ENCODE measurements around the gene MT1M. TPM values are rescaled to one million over a fixed set of nuclear protein-coding genes. Genes with fewer than 3 reads are reported as not detected.
A peak's percentile ranks its signal among the peaks of the same experiment; 100 is the strongest.

MT1M gene
- total RNA-seq, 3 donors from 2014 or later (not counting 1 experiment from before 2014, with no cell fraction given): not detected

DNA sequence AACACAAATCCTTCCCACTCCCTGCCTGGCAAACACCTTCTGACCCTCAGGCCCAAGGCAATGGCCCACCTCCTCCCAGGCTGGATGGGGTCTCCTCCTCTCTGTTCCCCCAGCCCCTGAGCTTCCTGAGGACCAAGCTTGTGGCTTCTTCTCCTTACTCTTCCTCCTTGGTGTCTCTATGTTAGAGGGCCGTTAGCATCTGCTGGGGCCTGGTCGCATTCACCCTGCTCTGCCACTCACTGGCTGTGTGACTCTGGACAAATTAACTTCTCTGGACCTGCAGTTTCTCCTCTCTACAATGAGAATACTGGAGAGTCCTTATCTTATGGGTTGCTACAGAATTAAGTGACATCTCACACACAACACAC is 24.8 kb upstream of the MT1M start:
- Histone ChIP-seq H3K27ac (ENCODE audit: low read length) (peak overlapping the region; percentile 65), H3K27me3 (ENCODE audit: control insufficient read depth, insufficient read depth, low read length) (no peaks in the 10 kb centered on the region), H3K36me3 (ENCODE audit: control insufficient read depth, insufficient read depth, low read length) (no peaks in the 10 kb centered on the region), H3K9me3 (ENCODE audit: control insufficient read depth, insufficient read depth, low read length) (no peaks in the 10 kb centered on the region), H3K4me1 (ENCODE audit: control insufficient read depth, insufficient read depth, low read length) (peaks cover 47% of the 10 kb centered on the region), H3K4me3 (ENCODE audit: low read length) (peak overlapping the region; percentile 38)
- peak overlapping the region; percentile 89 to 96 for H3K27ac Mint-ChIP-seq
- H3K27me3 Mint-ChIP-seq (ENCODE audit: low read depth in 2 of 2): no peaks in the 10 kb centered on the region
- peak overlapping the region; percentile 95 for H3K4me3 Mint-ChIP-seq
- no peaks in the 10 kb centered on the region for H3K9me3 Mint-ChIP-seq
- ATAC-seq: no peak
- no peak for DNase-seq
- TF ChIP-seq, protein P1, sequence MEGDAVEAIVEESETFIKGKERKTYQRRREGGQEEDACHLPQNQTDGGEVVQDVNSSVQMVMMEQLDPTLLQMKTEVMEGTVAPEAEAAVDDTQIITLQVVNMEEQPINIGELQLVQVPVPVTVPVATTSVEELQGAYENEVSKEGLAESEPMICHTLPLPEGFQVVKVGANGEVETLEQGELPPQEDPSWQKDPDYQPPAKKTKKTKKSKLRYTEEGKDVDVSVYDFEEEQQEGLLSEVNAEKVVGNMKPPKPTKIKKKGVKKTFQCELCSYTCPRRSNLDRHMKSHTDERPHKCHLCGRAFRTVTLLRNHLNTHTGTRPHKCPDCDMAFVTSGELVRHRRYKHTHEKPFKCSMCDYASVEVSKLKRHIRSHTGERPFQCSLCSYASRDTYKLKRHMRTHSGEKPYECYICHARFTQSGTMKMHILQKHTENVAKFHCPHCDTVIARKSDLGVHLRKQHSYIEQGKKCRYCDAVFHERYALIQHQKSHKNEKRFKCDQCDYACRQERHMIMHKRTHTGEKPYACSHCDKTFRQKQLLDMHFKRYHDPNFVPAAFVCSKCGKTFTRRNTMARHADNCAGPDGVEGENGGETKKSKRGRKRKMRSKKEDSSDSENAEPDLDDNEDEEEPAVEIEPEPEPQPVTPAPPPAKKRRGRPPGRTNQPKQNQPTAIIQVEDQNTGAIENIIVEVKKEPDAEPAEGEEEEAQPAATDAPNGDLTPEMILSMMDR (IDR thresholded peaks at IDR 0.05): no peak
- intact Hi-C loops (cut with micrococcal nuclease): loop anchor here (1.0 kb wide), 1 partner anchor 75 kb away; the partner anchor contains the start of gene MT1X
- peaks cover 50 to 51% of the 10 kb centered on the region in 2 donors for H3K4me1 Mint-ChIP-seq
- 79% methylated on average over 2 of the region's 2 CpGs for WGBS (ENCODE audit: insufficient coverage)
- H3K36me3 Mint-ChIP-seq: no peaks in the 10 kb centered on the region

DNA sequence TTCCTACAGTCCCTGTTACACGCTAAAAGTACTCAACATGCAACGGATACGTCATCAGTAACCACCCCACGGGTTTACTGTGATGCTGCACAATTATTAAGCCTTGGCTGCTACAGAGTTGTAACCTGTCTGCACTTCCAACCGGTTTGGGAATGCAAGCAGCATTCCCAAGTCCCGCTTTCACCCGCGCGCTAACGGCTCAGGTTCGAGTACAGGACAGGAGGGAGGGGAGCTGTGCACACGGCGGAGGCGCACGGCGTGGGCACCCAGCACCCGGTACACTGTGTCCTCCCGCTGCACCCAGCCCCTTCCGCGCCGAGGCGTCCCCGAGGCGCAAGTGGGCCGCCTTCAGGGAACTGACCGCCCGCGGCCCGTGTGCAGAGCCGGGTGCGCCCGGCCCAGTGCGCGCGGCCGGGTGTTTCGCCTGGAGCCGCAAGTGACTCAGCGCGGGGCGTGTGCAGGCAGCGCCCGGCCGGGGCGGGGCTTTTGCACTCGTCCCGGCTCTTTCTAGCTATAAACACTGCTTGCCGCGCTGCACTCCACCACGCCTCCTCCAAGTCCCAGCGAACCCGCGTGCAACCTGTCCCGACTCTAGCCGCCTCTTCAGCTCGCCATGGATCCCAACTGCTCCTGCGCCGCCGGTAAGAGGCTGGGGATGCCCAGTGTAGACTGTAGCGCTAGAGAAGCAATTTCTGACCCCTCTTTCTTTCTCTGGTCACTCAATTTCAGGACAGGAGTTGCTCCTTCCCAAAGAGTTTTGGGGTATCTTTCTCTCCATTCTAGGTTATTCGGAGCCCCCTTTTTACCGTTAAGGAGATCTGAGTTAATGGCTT is 24.2 kb upstream of the MT1M start, which contains the start of gene MT2A:
TSS of gene MT2A (plus strand) at position 542 of the 833 bp plus-strand sequence. CDS start at position 614, 72 bp downstream.
- Histone ChIP-seq H3K27ac (ENCODE audit: low read length) (peak within 1 kb of the TSS; percentile 87), H3K9me3 (ENCODE audit: control insufficient read depth, insufficient read depth, low read length) (no peaks in the 10 kb centered on the region), H3K4me3 (ENCODE audit: low read length) (peak within 1 kb of the TSS; percentile 59), H3K27me3 (ENCODE audit: control insufficient read depth, insufficient read depth, low read length) (no peaks in the 10 kb centered on the region), H3K4me1 (ENCODE audit: control insufficient read depth, insufficient read depth, low read length) (peaks cover 47% of the 10 kb centered on the region), H3K36me3 (ENCODE audit: control insufficient read depth, insufficient read depth, low read length) (no peaks in the 10 kb centered on the region)
- peak within 1 kb of the TSS; percentile 89 to 96 for H3K27ac Mint-ChIP-seq
- peaks cover 50 to 51% of the 10 kb centered on the region in 2 donors for H3K4me1 Mint-ChIP-seq
- H3K36me3 Mint-ChIP-seq: no peaks in the 10 kb centered on the region
- H3K4me3 Mint-ChIP-seq: peak within 1 kb of the TSS; percentile 95
- no peaks in the 10 kb centered on the region for H3K9me3 Mint-ChIP-seq
- TF ChIP-seq, protein P1 (IDR thresholded peaks at IDR 0.05): no peak
- DNase-seq: peak; percentile 82 to 94
- H3K27me3 Mint-ChIP-seq (ENCODE audit: low read depth in 2 of 2): no peaks in the 10 kb centered on the region
- peak; percentile 87 to 92 (median 90) for ATAC-seq
- intact Hi-C loops (cut with micrococcal nuclease): loop anchor here (1.0 kb wide), 1 partner anchor 74 kb away; the partner anchor contains the start of gene MT1X
- WGBS (ENCODE audit: insufficient coverage): 8% methylated on average over 62 of the region's 62 CpGs

DNA sequence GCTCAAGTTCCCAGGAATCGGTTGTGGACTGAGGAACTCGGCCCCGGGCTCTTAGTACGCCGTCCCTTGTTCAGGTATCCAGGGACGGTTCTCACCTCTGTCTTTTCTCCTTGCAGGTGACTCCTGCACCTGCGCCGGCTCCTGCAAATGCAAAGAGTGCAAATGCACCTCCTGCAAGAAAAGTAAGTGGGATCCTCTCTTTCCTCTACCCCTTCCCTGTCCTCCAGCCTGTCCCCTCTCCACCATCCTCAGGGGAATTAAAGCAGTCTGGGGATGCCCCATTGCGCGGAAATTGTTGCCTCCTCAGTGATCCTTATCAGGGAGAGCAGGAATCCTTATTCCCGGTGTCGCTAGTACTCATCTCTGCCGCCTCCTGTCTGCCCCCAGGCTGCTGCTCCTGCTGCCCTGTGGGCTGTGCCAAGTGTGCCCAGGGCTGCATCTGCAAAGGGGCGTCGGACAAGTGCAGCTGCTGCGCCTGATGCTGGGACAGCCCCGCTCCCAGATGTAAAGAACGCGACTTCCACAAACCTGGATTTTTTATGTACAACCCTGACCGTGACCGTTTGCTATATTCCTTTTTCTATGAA is 23.5 kb upstream of the MT1M start:
- Histone ChIP-seq H3K4me1 (ENCODE audit: control insufficient read depth, insufficient read depth, low read length) (peaks cover 47% of the 10 kb centered on the region), H3K27ac (ENCODE audit: low read length) (peak overlapping the region; percentile 43), H3K27me3 (ENCODE audit: control insufficient read depth, insufficient read depth, low read length) (no peaks in the 10 kb centered on the region), H3K36me3 (ENCODE audit: control insufficient read depth, insufficient read depth, low read length) (no peaks in the 10 kb centered on the region), H3K4me3 (ENCODE audit: low read length) (peak overlapping the region; percentile 59), H3K9me3 (ENCODE audit: control insufficient read depth, insufficient read depth, low read length) (no peaks in the 10 kb centered on the region)
- no peaks in the 10 kb centered on the region for H3K9me3 Mint-ChIP-seq
- H3K27me3 Mint-ChIP-seq (ENCODE audit: low read depth in 2 of 2): no peaks in the 10 kb centered on the region
- 0% methylated on average over 21 of the region's 21 CpGs for WGBS (ENCODE audit: insufficient coverage)
- DNase-seq (peak; percentile 18 to 37), ATAC-seq (no peak)
- TF ChIP-seq, protein P1 (IDR thresholded peaks at IDR 0.05): no peak
- intact Hi-C loops (cut with micrococcal nuclease): loop anchor here (1.0 kb wide), 1 partner anchor 73 kb away; the partner anchor contains the start of gene MT1X
- H3K27ac Mint-ChIP-seq: peak overlapping the region; percentile 89 to 96
- H3K36me3 Mint-ChIP-seq: no peaks in the 10 kb centered on the region
- peak overlapping the region; percentile 95 for H3K4me3 Mint-ChIP-seq
- H3K4me1 Mint-ChIP-seq: peaks cover 50 to 51% of the 10 kb centered on the region in 2 donors

All from natural killer cell (primary cell).